SH-SY5Y (cell line): ENCODE measurements around the gene CDR2L.

Experiments
- GATA2 ChIP-seq: IDR thresholded peaks from 2 replicates; pipeline ENCODE4 v1.6.1; 2011; ENCODE audit warnings: mild to moderate bottlenecking, low read depth, low read length
- GATA3 ChIP-seq: IDR thresholded peaks from 2 replicates; pipeline ENCODE4 v1.6.1; 2011; ENCODE audit warnings: low read depth, mild to moderate bottlenecking, low read length, moderate library complexity

DNA sequence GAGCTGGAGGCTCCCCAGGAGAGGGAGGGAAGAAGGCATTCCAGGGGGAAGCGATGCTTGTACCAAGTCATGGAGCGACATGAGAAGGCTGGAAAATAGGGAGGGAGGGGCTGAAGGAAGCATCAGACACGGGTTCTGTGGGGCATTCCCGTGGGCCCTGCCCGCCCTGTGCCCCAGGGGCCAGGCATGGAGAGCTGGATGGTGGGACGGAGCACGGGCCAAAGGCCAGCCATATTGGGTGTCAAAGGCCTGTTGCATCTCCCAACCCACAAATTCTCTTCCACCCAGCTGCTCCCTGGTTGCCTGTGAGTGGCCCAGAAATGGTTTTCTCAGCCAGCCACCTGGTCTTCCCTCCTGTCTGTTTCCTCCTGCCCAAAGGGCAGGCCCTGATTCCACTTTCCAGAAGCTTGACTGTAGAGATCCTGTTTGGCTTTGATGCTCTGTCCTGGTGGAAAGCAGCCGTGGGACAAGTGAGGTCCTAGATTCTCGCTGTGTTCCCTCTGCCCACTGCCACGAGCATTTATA is 3.2 kb downstream of the CDR2L start:
- TF ChIP-seq GATA2 (no peak), GATA3 (no peak)
